HG02884 (cell line): Measurements from ENCODE around the gene HIF1A.
"Not testable (repeated sequence)": the region's sequence is repeated elsewhere in the genome, so short reads cannot be mapped to it uniquely, and the experiment has no call there.

Source experiments
- ATAC-seq: cut with Tn5 transposase; IDR thresholded peaks from one replicate; pipeline ENCODE4 v1.9.1; 2021; ENCODE audit warnings: mild to moderate bottlenecking, moderate library complexity; ENCODE audit not compliant: unreplicated experiment

The HIF1A gene

DNA sequence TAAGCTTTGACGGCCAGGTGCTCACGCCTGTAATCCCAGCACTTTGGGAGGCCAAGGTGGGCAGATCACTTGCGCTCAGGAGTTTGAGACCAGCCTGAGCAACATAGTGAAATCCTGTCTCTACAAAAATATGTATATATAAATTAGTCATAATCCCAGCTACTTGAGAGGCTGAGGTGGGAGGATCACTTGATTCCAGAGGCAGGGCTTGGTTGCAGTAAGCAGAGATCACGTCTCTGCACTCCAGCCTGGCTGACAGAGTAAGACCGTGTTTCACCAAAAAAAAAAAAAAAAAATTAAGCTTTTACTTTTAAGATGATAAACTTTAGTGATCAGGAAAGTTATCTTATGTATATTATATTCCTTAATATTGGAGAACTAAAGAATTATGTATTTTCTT lies 48.9 kb downstream of the HIF1A start:
- no peak for ATAC-seq

GRCh38 chr14:61746346-61746745 lies 51.0 kb downstream of the HIF1A start:
- ATAC-seq, result not testable (repeated sequence)

- ATAC-seq, result no peak
Observed at GRCh38 chr14:61746881-61747280, 51.6 kb downstream of the HIF1A start.

GRCh38 chr14:61747342-61747741 lies 52.0 kb downstream of the HIF1A start:
- ATAC-seq, result no peak

GRCh38 chr14:61749264-61749663 lies 54.0 kb downstream of the HIF1A start:
- no peak for ATAC-seq

DNA sequence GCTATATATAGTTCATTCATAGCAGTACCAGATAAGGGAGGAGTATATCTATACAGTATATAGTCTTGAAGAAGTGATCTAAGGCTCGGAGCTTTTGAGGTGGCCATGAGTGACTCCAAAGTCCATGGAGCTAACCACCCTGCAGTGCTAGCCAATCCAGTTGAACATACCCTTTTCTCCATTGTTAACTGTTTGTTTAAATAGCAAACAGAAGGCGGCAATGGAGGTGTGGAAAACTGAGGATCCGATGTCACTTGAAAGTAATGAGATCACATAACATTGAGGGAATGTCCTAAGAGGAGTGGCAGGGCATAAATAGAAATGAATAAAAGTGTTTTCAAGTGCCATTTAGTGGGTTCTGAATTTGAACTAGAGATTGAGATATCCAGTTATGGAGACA lies 54.6 kb downstream of the HIF1A start:
- ATAC-seq, result no peak

DNA sequence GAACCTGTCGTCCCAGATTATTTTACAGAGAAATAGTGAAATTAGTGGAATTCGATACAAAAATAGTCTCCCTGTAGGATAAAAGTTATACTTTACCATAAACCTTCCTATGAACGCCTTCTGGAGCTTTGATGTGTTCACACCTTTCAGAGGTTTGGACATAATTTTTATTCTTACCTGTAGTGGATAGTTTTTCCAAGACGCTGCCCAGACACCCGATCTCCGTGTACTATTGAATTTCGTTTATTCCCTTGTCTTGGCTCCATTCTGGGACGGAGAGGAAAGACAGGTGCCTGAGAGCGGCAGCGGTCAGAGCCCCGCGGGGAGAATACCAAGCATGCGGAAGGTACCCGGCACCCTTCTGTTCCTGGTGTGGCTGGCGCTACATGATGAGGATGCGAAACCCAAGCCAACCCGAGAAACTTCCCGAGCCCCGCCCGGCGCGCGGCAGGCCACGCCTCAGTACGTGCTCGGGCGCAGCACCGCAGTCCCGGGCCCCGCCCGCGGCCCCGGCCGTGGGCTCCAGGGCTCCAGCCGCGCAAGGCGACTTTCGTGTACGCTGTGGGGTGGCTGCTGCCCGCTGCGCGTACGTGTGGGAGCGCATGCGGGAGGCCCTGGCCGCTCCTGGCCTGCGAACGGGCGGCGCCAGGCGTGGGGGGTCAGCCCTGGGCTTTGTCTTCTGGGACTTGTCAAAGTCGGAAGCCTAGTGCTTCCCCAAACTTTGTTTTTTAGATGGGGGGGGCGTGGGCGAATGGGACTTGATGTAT lies 55.6 kb downstream of the HIF1A start:
- ATAC-seq, result peak; percentile 71

- no peak for ATAC-seq
Observed at GRCh38 chr14:61751475-61751989, 56.2 kb downstream of the HIF1A start.

DNA sequence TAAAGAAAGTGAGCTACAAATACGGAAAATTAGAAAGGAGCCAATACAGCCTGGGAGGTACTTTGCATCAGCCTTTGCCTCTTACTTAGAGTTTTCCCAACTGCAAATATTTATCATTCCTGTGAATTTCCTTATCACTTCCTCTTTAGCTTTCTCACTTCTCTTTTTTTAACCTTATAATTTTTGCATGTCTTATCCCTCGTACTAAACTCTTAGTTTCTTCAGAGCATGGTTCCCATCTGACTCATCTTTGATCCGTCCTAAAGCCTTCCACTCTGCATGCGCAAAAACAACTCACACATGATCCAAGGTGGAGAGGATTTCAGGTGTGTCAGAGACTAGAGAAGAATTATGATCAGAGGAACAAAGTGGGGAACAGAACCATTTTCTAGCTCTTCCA lies 57.3 kb downstream of the HIF1A start:
- ATAC-seq, result peak; percentile 43

GRCh38 chr14:61753631-61754030 lies 58.3 kb downstream of the HIF1A start:
- ATAC-seq, result no peak

- ATAC-seq, result no peak
Observed at GRCh38 chr14:61754627-61755381, 59.5 kb downstream of the HIF1A start.

GRCh38 chr14:61755382-61755742 lies 60.0 kb downstream of the HIF1A start:
- not testable (repeated sequence) for ATAC-seq

GRCh38 chr14:61756135-61756534 lies 60.8 kb downstream of the HIF1A start:
- ATAC-seq, result no peak

- no peak for ATAC-seq
Observed at GRCh38 chr14:61759878-61760277, 64.6 kb downstream of the HIF1A start.

DNA sequence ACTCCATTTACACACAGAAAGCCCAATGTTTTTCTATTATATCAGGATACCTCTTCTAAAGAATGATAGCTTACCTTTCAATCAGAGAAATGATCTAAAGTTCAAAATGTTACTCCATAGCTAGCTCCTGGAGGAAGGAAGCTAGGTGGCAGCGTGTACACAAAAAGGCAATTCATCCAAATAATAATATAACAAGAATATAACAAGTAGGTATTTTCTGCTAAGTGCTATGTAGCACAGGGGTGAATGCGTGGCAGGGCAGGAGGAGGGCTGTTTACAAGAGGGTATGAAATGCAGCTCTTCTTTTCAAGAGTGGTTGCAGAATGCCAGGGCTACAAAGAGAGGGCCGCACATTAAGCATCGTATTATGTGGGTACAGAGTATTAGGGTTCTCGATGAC lies 66.2 kb downstream of the HIF1A start:
- ATAC-seq, result no peak

DNA sequence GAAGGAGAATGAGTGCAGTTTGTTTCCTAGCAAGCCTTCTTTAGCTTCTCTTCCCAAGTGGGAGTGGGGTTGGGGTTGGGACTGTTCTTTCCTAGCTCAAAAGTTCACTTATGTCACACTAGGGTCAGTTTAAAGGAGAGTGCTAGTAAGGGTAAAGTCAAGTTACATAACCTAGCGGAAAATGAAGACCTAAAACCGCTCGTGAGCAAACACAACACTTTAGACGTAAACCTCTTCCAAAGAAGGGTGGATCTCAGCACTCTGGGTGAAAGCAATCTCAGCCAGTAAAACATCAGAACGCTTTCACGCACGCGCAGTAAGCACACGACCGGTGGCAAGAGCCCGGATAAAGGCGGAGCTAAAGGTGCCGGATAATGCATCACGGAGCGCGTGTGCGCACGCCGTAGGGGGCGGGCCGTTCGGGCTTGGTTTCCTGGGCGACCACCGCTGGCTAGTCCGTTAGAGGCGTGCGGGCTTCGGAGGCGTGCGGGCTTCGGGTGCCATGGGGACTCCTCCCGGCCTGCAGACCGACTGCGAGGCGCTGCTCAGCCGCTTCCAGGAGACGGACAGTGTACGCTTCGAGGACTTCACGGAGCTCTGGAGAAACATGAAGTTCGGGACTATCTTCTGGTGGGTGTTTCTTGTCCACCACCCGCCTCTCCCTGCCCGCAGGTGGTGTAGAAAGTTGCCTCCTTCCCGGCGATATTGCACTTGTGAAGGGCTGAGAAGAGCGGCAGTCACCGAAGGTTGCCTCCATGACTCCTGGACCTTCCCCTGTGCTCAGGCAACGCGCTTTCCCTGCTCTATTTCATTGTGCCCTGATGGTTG lies 66.9 kb downstream of the HIF1A start, which contains the start of gene SNAPC1:
TSS of gene SNAPC1 (plus strand) at position 462 of the 828 bp plus-strand sequence. CDS start at position 503, 41 bp downstream.
- peak; percentile 99 for ATAC-seq

DNA sequence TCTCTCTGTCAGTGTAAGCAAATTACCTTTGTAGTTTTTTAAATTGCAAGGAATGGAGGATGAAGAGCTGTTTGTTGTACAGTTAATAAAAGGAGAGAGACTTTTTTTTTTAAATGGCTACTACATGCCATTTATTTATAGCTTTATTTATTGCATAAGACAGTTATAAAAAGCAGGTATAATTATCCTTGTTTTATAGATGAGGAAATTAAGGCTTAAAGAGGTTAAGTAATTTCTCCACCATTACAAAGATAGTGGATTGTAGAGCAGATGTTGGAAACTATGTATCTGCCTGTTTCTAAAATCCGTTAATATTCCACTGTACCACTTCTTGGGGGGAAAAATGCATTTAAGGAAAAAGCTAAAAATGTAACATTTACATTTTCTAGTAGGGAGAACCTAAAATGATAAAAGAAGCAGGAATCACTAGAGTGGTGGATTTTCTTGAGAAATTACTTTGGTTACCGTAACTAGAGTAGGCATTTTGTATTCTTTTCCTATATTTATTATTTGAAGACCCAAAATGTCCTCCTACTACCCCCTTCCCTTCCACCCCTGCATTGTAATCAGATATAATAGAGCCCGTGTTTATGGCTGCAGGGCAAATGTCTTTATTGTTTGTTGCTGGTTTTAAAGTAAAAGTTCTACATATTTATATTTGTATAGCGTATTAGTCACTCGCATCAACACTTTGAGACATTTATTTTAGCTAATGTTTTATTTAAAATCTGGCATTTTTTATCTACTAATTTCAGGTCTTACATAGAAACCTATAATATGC lies 69.2 kb downstream of the HIF1A start:
- ATAC-seq, result no peak

GRCh38 chr14:61765225-61765943 lies 70.1 kb downstream of the HIF1A start:
- ATAC-seq, result no peak

- no peak for ATAC-seq
Observed at GRCh38 chr14:61766151-61766550, 70.8 kb downstream of the HIF1A start.

GRCh38 chr14:61768240-61768639 lies 72.9 kb downstream of the HIF1A start:
- ATAC-seq, result no peak
